Fibroblast of skin of back (primary cell): Measurements from ENCODE around the gene CEBPZ.
A peak's percentile ranks its signal among the peaks of the same experiment; 100 is the strongest.

Experiments
- DNase-seq: peaks from one replicate; pipeline ENCODE4 v3.0.0-alpha.2; 2013

The CEBPZ gene

GRCh38 chr2:37180006-37180639 lies 51.3 kb downstream of the CEBPZ start:
- DNase-seq, result no peak

GRCh38 chr2:37173741-37174140 lies 57.7 kb downstream of the CEBPZ start:
- DNase-seq, result no peak

- DNase-seq, result no peak
Measured at GRCh38 chr2:37171624-37171950, 59.8 kb downstream of the CEBPZ start.

- peak; percentile 42 for DNase-seq
Measured at GRCh38 chr2:37168217-37168981, 63.0 kb downstream of the CEBPZ start.

GRCh38 chr2:37167636-37168180 lies 63.7 kb downstream of the CEBPZ start:
- DNase-seq, result peak; percentile 21

GRCh38 chr2:37164757-37165156 lies 66.6 kb downstream of the CEBPZ start:
- DNase-seq, result no peak

GRCh38 chr2:37156857-37157714 lies 74.3 kb downstream of the CEBPZ start, which contains the start of gene EIF2AK2:
EIF2AK2 (minus strand) TSS chr2:37156980; CDS start chr2:37147806, 9,174 bp downstream.
- DNase-seq, result peak; percentile 88

DNA sequence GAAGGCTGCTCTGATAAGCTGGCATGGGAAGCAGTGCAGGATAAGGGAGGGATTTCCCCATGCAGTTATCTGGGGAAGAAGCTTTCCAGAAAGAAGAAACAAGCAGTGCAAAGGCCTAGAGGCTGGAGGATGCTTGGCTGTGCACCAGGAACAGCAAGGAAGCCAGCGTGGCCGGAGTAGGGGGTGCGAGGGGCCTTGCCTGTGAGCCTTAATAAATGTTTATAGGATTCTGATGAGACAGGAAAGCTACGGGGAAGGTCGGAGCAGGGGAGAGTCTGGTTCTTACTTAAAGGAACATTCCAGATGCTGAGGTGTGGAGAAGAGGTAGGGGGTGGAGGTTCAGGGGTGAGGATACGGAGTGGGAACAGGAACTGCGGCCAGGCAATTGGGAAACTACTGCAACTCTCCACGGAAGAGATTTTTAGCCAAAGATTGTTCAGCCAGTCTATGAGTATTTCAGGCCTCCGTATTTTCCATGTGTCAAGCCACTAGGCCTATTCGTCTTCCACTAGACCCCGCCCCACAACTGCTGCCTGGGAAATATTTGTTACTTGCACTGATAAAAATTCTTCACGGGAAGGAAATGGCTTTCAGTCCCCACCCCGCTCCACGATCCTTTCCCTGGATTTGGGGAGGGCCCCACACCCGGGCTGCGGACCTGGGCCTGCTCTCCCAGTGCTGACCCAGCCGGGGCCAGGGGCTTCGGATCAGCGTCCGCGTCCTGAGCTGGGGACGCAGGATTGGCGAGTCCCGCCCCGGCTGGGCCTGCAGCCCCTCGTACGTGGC lies 75.1 kb downstream of the CEBPZ start:
- peak; percentile 63 for DNase-seq

DNA sequence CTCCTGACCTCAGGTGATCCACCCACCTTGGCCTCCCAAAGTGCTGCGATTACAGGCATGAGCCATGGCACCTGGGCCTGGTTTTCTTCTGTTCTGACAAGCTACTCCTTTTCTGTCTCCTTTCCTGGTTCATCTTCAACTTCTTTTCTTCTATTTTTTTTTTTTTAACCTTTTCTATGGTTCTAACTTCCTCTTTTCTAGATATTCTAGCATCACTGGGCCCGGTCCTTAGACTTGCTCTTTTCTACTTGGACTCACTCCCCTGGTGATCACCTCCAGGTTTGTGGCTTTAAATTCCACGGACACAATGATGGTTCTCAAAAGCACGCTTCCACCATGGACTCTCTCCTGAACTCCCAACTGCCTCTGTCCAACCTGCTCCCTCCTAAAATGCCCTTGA lies 76.6 kb downstream of the CEBPZ start:
- DNase-seq, result no peak

DNA sequence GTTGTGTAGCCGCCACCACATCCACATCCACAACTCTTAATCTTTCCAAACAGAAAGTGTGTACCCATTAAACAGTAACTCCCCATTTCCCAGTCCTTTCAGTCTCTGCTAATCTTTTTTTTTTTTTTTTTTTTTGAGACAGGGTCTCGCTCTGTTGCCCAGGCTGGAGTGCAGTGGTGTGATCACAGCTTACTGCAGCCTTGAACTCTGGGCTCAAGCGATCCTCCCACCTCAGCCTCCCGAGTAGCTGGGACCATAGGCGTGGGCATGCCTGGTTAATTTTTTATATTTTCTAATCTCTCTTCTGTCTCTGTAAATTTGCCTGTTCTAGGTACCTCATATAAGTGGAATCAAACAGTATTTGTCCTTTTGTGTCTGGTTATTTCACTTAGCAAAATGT lies 78.2 kb downstream of the CEBPZ start:
- no peak for DNase-seq
